ENCODE results near the gene PPP1R1C.
"Not testable (repeated sequence)": the region's sequence is repeated elsewhere in the genome, so short reads cannot be mapped to it uniquely, and the experiment has no call there.

Gene PPP1R1C

GRCh38 chr2:182015334-182016109 is 29.9 kb downstream of the PPP1R1C start:
- DNase-seq (ENCODE audit: low spot score) = no peak

- DNase-seq (ENCODE audit: low spot score) = no peak
These were observed 32.6 kb downstream of the PPP1R1C start for GRCh38 chr2:182018218-182018617.

GRCh38 chr2:182019731-182020130 is 34.1 kb downstream of the PPP1R1C start:
- DNase-seq (ENCODE audit: low spot score) = no peak

- no peak for DNase-seq (ENCODE audit: low spot score)
These were observed 34.8 kb downstream of the PPP1R1C start for GRCh38 chr2:182020286-182021070.

GRCh38 chr2:182023235-182023634 is 37.6 kb downstream of the PPP1R1C start:
- no peak for DNase-seq (ENCODE audit: low spot score)

- not testable (repeated sequence) for DNase-seq (ENCODE audit: low spot score)
These were observed 45.2 kb downstream of the PPP1R1C start for GRCh38 chr2:182030875-182031274.

GRCh38 chr2:182031956-182032355 is 46.3 kb downstream of the PPP1R1C start:
- DNase-seq (ENCODE audit: low spot score) = no peak

GRCh38 chr2:182033449-182033848 is 47.8 kb downstream of the PPP1R1C start:
- no peak for DNase-seq (ENCODE audit: low spot score)

- DNase-seq (ENCODE audit: low spot score) = no peak
These were observed 52.9 kb downstream of the PPP1R1C start for GRCh38 chr2:182038576-182038975.

- DNase-seq (ENCODE audit: low spot score) = no peak
These were observed 57.4 kb downstream of the PPP1R1C start for GRCh38 chr2:182043021-182043420.

GRCh38 chr2:182043861-182044260 is 58.2 kb downstream of the PPP1R1C start:
- DNase-seq (ENCODE audit: low spot score) = no peak

GRCh38 chr2:182047544-182047943 is 61.9 kb downstream of the PPP1R1C start:
- no peak for DNase-seq (ENCODE audit: low spot score)

GRCh38 chr2:182048088-182048487 is 62.4 kb downstream of the PPP1R1C start:
- DNase-seq (ENCODE audit: low spot score) = no peak

GRCh38 chr2:182048621-182049020 is 63.0 kb downstream of the PPP1R1C start:
- DNase-seq (ENCODE audit: low spot score) = no peak

- DNase-seq (ENCODE audit: low spot score) = no peak
These were observed 63.9 kb downstream of the PPP1R1C start for GRCh38 chr2:182049372-182050148.

GRCh38 chr2:182050333-182051135 is 64.9 kb downstream of the PPP1R1C start:
- DNase-seq (ENCODE audit: low spot score) = no peak

GRCh38 chr2:182055993-182056392 is 70.3 kb downstream of the PPP1R1C start:
- no peak for DNase-seq (ENCODE audit: low spot score)

- no peak for DNase-seq (ENCODE audit: low spot score)
These were observed 71.3 kb downstream of the PPP1R1C start for GRCh38 chr2:182057002-182057401.

GRCh38 chr2:182058056-182058455 is 72.4 kb downstream of the PPP1R1C start:
- DNase-seq (ENCODE audit: low spot score) = no peak

- no peak for DNase-seq (ENCODE audit: low spot score)
These were observed 76.1 kb downstream of the PPP1R1C start for GRCh38 chr2:182061739-182062138.

GRCh38 chr2:182062329-182062972 is 76.8 kb downstream of the PPP1R1C start:
- no peak for DNase-seq (ENCODE audit: low spot score)
